K562 (cell line): ENCODE measurements around the gene BCL7B. TPM values are rescaled to one million over a fixed set of nuclear protein-coding genes. Genes with fewer than 3 reads are reported as not detected.

ENCODE experiments used
- ARHGAP35 ChIP-seq: fragments of 450-650 bp; IDR thresholded peaks from 2 replicates; pipeline ENCODE4 v1.6.1; 2018; ENCODE audit not compliant: partially characterized antibody
- C11orf30 ChIP-seq: fragments of 450-650 bp; IDR thresholded peaks from 2 replicates; pipeline ENCODE4 v1.6.1; 2016; ENCODE audit warnings: low read depth, mild to moderate bottlenecking
- CBFA2T2 ChIP-seq: fragments of 450-650 bp; conservative IDR thresholded peaks from 2 replicates; pipeline ENCODE4 v1.6.1; 2017; ENCODE audit warnings: mild to moderate bottlenecking
- CBX2 ChIP-seq: fragments of 200-600 bp; sonication (generic); IDR thresholded peaks from one replicate; pipeline ENCODE4 v1.6.1; 2012; ENCODE audit warnings: mild to moderate bottlenecking, low read length, inconsistent platforms; ENCODE audit not compliant: insufficient read depth, poor library complexity, severe bottlenecking
- DLX4 ChIP-seq: fragments of 250-450 bp; sonication (Bioruptor Pico); IDR thresholded peaks from 2 replicates; pipeline ENCODE4 v1.6.1; 2021; ENCODE audit warnings: mild to moderate bottlenecking
- HDAC3 ChIP-seq: fragments of 450-650 bp; IDR thresholded peaks from 2 replicates; pipeline ENCODE4 v1.6.1; 2018; ENCODE audit warnings: borderline replicate concordance, mild to moderate bottlenecking, moderate library complexity; ENCODE audit not compliant: partially characterized antibody
- IRF2 ChIP-seq: sonication (generic); formaldehyde crosslinking; IDR thresholded peaks from 2 replicates; pipeline ENCODE4 v1.8.1; 2022; ENCODE audit warnings: mild to moderate bottlenecking, missing genetic modification reagents
- KAT7 ChIP-seq: sonication (generic); formaldehyde crosslinking; IDR thresholded peaks from 2 replicates; pipeline ENCODE4 v1.8.0; 2022; ENCODE audit warnings: missing genetic modification reagents, mild to moderate bottlenecking, borderline replicate concordance
- KLF1 ChIP-seq: fragments of 450-650 bp; IDR thresholded peaks from 2 replicates; pipeline ENCODE4 v1.6.1; 2016; ENCODE audit warnings: missing genetic modification characterization, missing compliant biosample characterization
- MAFG ChIP-seq: fragments of 450-650 bp; conservative IDR thresholded peaks from 2 replicates; pipeline ENCODE4 v1.6.1; 2016; ENCODE audit warnings: missing genetic modification characterization, missing compliant biosample characterization
- MCM2 ChIP-seq: fragments of 450-650 bp; IDR thresholded peaks from 2 replicates; pipeline ENCODE4 v1.6.1; 2017; ENCODE audit warnings: low read depth, mild to moderate bottlenecking
- MCM7 ChIP-seq, 2 experiments: fragments of 450-650 bp; IDR thresholded peaks; 2 replicates each; pipeline ENCODE4 v1.6.1; 2016 to 2018
- MYBL2 ChIP-seq, 2 experiments: fragments of 450-650 bp in 1 of 2; sonication (generic) in 1 of 2; formaldehyde crosslinking in 1 of 2; IDR thresholded peaks; 2 replicates each; pipeline versions ENCODE4 v1.6.1 to v1.8.1; 2017 to 2022; ENCODE audit warnings: borderline replicate concordance in 1 of 2, inconsistent platforms in 1 of 2, low read depth in 1 of 2, mild to moderate bottlenecking in 1 of 2, missing genetic modification reagents in 1 of 2, moderate library complexity in 1 of 2
- NELFE ChIP-seq: IDR thresholded peaks from 2 replicates; pipeline ENCODE4 v1.6.1; 2011; ENCODE audit warnings: mild to moderate bottlenecking; ENCODE audit not compliant: insufficient read depth, insufficient read length
- NR3C1 ChIP-seq: sonication (generic); formaldehyde crosslinking; IDR thresholded peaks from 2 replicates; pipeline ENCODE4 v1.8.1; 2022; ENCODE audit warnings: missing genetic modification reagents
- NUFIP1 ChIP-seq: fragments of 450-650 bp; IDR thresholded peaks from 2 replicates; pipeline ENCODE4 v1.6.1; 2018; ENCODE audit not compliant: partially characterized antibody
- POLR2AphosphoS5 ChIP-seq: IDR thresholded peaks from 2 replicates; pipeline ENCODE4 v1.6.1; 2011; ENCODE audit warnings: mild to moderate bottlenecking, low read depth, low read length, moderate library complexity; ENCODE audit not compliant: control insufficient read depth, insufficient read depth
- SETDB1 ChIP-seq: IDR thresholded peaks from one replicate; pipeline ENCODE4 v1.6.1; 2012; ENCODE audit warnings: low read length, control low read depth, inconsistent platforms
- TAF1 ChIP-seq: IDR thresholded peaks from 2 replicates; pipeline ENCODE4 v1.6.1; 2011; ENCODE audit warnings: mild to moderate bottlenecking, low read length, moderate library complexity; ENCODE audit not compliant: insufficient read depth, control insufficient read depth, severe bottlenecking; ENCODE audit errors: extremely low read depth
- TCF7 ChIP-seq: sonication (generic); IDR thresholded peaks from 2 replicates; pipeline ENCODE4 v1.6.1; 2016; ENCODE audit warnings: antibody characterized with exemption, borderline replicate concordance
- XRCC5 ChIP-seq: fragments of 200-400 bp; formaldehyde crosslinking; IDR thresholded peaks from 2 replicates; pipeline ENCODE4 v1.6.1; 2017; ENCODE audit warnings: low read depth, mild to moderate bottlenecking, low read length
- ZBTB43 ChIP-seq: sonication (generic); formaldehyde crosslinking; IDR thresholded peaks from 2 replicates; pipeline ENCODE4 v1.8.0; 2023; ENCODE audit warnings: mild to moderate bottlenecking, missing genetic modification reagents
- ZNF444 ChIP-seq: fragments of 250-450 bp; sonication (Bioruptor Pico); IDR thresholded peaks from 2 replicates; pipeline ENCODE4 v1.4.0; 2020; ENCODE audit warnings: mild to moderate bottlenecking, moderate library complexity
- ZNF518B ChIP-seq: fragments of 250-450 bp; sonication (Bioruptor Pico); IDR thresholded peaks from 2 replicates; pipeline ENCODE4 v1.5.0; 2021; ENCODE audit warnings: mild to moderate bottlenecking, moderate library complexity
- ZSCAN29 ChIP-seq: fragments of 450-650 bp; IDR thresholded peaks from 2 replicates; pipeline ENCODE4 v1.6.1; 2017
- polyA plus RNA-seq, 8 experiments: library from polyadenylated mRNA; depleted of rRNA in 4 of 8; stranded (reverse) in 5 of 8; unstranded in 3 of 8; fragments of >200 nt; fragmentation: Nextera tagmentation in 2 of 8; fragmentation: Illumina TruSeq in 1 of 8; extraction: Ambion mirVana in 2 of 8; extraction: Trizol in 1 of 8; gene quantifications; 2 replicates each; pipeline versions ENCODE4 v1.2.1 to v1.2.3, GENCODE V29; 2011 to 2014; ENCODE audit warnings: inconsistent platforms in 1 of 8, missing spikeins in 1 of 8
- total RNA-seq, 7 experiments: library from RNA; depleted of rRNA in 6 of 7; stranded (reverse); fragments of >200 nt in 6 of 7; fragmentation: Illumina TruSeq in 2 of 7; extraction: Trizol in 2 of 7; gene quantifications; 2 replicates each; pipeline versions ENCODE4 v1.2.1 to v1.2.3, GENCODE V29; 2011 to 2021; ENCODE audit warnings: low replicate concordance in 1 of 7

BCL7B gene
- total and polyA plus RNA-seq, 9 of the 15 experiments (the other 6 are each of a cell fraction or from before 2014, with no cell fraction given): 10.0 to 73.2 (median 32.9) TPM

GRCh38 chr7:73577627-73578341 lies 20.3 kb upstream of the BCL7B start (continued):
- TF ChIP-seq HDAC3: no peak
- TF ChIP-seq C11orf30: no peak
- no peak for TF ChIP-seq SETDB1
- TF ChIP-seq NR3C1 (CRISPR knock-in tag): no peak
- no peak for TF ChIP-seq ZNF444 (CRISPR knock-in tag)
- TF ChIP-seq NELFE: no peak
- TF ChIP-seq DLX4 (CRISPR knock-in tag): no peak
- TF ChIP-seq MCM2: no peak
- TF ChIP-seq KLF1 (tag): no peak
- TF ChIP-seq ZBTB43 (CRISPR knock-in tag): 0 out of 2 replicates have a peak, but pooled peaks have one; percentile 34
- TF ChIP-seq CBX2: no peak
- no peak for TF ChIP-seq POLR2AphosphoS5
- TF ChIP-seq MAFG: no peak
- TF ChIP-seq TCF7: no peak
- no peak for TF ChIP-seq IRF2
- TF ChIP-seq ZNF518B (CRISPR knock-in tag): no peak
- TF ChIP-seq NUFIP1: no peak
- TF ChIP-seq XRCC5: no peak
- TF ChIP-seq MCM7 (IDR thresholded peaks at IDR 0.05): no peak
- TF ChIP-seq CBFA2T2: no peak
- no peak for TF ChIP-seq ZSCAN29
- TF ChIP-seq TAF1: no peak
- no peak for TF ChIP-seq MYBL2 (IDR thresholded peaks at IDR 0.05; ENCODE audit: low read depth)
- TF ChIP-seq MYBL2 (CRISPR knock-in tag; IDR thresholded peaks at IDR 0.05; ENCODE audit: borderline replicate concordance): no peak
- peak; percentile 60; the same call in 1 of the 2 replicates for TF ChIP-seq KAT7
- TF ChIP-seq ARHGAP35: no peak
